HG02938 (cell line): ENCODE measurements around the gene RAET1G.
"Not testable (repeated sequence)": the region's sequence is repeated elsewhere in the genome, so short reads cannot be mapped to it uniquely, and the experiment has no call there.

Experiments
- ATAC-seq: cut with Tn5 transposase; IDR thresholded peaks from one replicate; pipeline ENCODE4 v1.9.1; 2021; ENCODE audit warnings: mild to moderate bottlenecking, moderate library complexity; ENCODE audit not compliant: unreplicated experiment

The RAET1G gene

GRCh38 chr6:149935246-149935645 lies 12.3 kb upstream of the RAET1G start:
- no peak for ATAC-seq

GRCh38 chr6:149934249-149935156 lies 11.6 kb upstream of the RAET1G start:
- no peak for ATAC-seq

GRCh38 chr6:149933461-149933860 lies 10.5 kb upstream of the RAET1G start:
- no peak for ATAC-seq

- ATAC-seq = no peak
These were observed 10.1 kb upstream of the RAET1G start for GRCh38 chr6:149933036-149933435.

- no peak for ATAC-seq
These were observed 8.6 kb upstream of the RAET1G start for GRCh38 chr6:149931501-149931900.

GRCh38 chr6:149929422-149929821 lies 6.5 kb upstream of the RAET1G start:
- no peak for ATAC-seq

- not testable (repeated sequence) for ATAC-seq
These were observed 4.1 kb upstream of the RAET1G start for GRCh38 chr6:149927025-149927424.

GRCh38 chr6:149925974-149926777 lies 3.3 kb upstream of the RAET1G start:
- ATAC-seq = no peak

GRCh38 chr6:149925253-149925973 lies 2.5 kb upstream of the RAET1G start:
- no peak for ATAC-seq

- no peak for ATAC-seq
These were observed 2.0 kb upstream of the RAET1G start for GRCh38 chr6:149924933-149925252.

- ATAC-seq = no peak
These were observed 1.4 kb upstream of the RAET1G start for GRCh38 chr6:149924206-149924932.

GRCh38 chr6:149923327-149923986 lies 536 bp upstream of the RAET1G start:
- ATAC-seq = no peak

GRCh38 chr6:149922091-149922490 lies 830 bp downstream of the RAET1G start:
- ATAC-seq = not testable (repeated sequence)

GRCh38 chr6:149921361-149921760 lies 1.6 kb downstream of the RAET1G start:
- ATAC-seq = no peak

GRCh38 chr6:149919834-149920225 lies 3.1 kb downstream of the RAET1G start:
- ATAC-seq = no peak

GRCh38 chr6:149919126-149919833 lies 3.6 kb downstream of the RAET1G start:
- ATAC-seq = not testable (repeated sequence)

GRCh38 chr6:149918151-149918905 lies 4.6 kb downstream of the RAET1G start:
- ATAC-seq = no peak

GRCh38 chr6:149917679-149918078 lies 5.2 kb downstream of the RAET1G start:
- no peak for ATAC-seq
